GM12872 (cell line): ENCODE data around the gene KCNQ5.

Experiments used
- TF ChIP-seq, protein P1 (sequence below): IDR thresholded peaks from 3 replicates; pipeline ENCODE4 v1.5.1; 2011; ENCODE audit warnings: low read depth, mild to moderate bottlenecking, low read length, moderate library complexity; ENCODE audit not compliant: insufficient read depth

The KCNQ5 gene

GRCh38 chr6:72999995-73000394, 378.1 kb downstream of the KCNQ5 start:
- TF ChIP-seq, protein P1, sequence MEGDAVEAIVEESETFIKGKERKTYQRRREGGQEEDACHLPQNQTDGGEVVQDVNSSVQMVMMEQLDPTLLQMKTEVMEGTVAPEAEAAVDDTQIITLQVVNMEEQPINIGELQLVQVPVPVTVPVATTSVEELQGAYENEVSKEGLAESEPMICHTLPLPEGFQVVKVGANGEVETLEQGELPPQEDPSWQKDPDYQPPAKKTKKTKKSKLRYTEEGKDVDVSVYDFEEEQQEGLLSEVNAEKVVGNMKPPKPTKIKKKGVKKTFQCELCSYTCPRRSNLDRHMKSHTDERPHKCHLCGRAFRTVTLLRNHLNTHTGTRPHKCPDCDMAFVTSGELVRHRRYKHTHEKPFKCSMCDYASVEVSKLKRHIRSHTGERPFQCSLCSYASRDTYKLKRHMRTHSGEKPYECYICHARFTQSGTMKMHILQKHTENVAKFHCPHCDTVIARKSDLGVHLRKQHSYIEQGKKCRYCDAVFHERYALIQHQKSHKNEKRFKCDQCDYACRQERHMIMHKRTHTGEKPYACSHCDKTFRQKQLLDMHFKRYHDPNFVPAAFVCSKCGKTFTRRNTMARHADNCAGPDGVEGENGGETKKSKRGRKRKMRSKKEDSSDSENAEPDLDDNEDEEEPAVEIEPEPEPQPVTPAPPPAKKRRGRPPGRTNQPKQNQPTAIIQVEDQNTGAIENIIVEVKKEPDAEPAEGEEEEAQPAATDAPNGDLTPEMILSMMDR = no peak

DNA sequence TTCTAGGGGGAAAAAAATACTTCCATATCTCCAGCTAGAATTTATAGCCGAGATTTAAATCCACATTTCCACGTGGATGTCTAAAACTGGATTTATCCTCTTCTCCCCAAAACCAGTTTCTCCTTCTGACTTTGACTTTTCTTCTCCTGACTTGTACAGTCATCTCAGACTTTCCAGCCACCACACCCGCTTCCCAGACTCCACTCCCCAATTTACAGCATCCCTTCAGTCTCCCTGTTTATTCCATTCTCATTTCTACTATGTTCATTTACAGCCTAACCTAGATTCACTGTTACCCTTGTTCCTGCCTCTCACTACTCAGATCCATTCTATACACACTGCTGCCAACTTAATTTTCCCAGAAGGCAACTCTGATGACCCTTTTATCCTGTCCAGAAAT, 378.6 kb downstream of the KCNQ5 start:
- TF ChIP-seq, protein P1 = no peak

GRCh38 chr6:73002588-73002987, 380.7 kb downstream of the KCNQ5 start:
- TF ChIP-seq, protein P1 = no peak

- TF ChIP-seq, protein P1 = no peak
These were observed 381.4 kb downstream of the KCNQ5 start for GRCh38 chr6:73003302-73003701.

DNA sequence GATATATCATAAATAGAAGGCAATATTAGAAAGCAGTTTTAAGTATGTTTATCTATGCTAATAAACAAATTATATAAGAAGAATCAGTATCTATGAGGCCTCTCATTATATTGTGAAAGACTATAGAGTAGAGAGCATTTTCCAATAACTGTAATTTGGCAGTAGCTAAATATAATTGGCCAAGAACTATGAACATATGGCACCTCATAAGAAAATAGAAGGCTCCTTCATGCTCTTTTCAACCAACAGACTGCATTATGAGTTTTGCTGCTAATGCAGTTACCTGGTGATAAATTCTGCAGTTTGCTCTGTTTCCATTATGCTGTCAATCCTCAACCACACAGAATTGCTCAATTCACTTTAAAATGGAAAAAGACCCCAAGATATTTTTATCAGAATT, 382.4 kb downstream of the KCNQ5 start:
- TF ChIP-seq, protein P1 = no peak

GRCh38 chr6:73004861-73005260, 383.0 kb downstream of the KCNQ5 start:
- TF ChIP-seq, protein P1 = no peak

DNA sequence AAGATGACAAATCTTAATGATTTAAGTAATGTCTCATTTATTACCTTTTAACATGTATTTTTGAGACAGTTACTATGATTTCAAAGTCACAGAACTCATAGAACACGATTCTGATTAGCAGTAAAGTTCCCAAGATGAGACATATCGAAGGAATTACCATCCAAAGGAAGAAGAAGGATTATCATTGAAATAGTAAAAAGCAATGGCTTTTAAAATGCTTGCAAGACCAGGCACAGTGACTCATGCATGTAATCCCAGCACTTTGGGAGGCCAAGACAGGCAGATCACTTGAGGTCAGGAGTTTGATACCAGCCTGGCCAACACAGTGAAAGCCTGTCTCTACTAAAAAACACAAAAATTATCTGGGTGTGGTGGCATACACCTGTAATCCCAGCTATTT, 384.3 kb downstream of the KCNQ5 start:
- TF ChIP-seq, protein P1 = no peak

DNA sequence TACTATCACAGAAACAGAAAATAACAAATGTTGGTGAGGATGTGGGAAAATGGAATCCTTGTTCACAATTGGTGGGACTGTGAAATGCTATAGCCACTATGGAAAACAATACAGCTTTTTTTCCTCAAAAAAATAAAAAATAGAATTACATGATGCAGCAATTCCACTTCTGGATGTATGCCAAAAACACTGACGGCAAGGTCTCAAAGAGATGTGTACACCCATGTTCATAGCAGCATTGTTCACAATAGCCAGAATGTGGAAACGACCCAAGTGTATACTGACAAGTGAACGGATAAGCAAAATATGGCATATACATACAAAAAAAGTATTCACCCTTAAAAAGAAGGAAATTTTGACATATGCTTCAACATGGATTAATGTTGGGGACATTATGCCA, 390.1 kb downstream of the KCNQ5 start:
- TF ChIP-seq, protein P1 = no peak
